GM12801 (cell line): ENCODE results near the gene TRMO.

Source experiments
- CTCF ChIP-seq: IDR thresholded peaks from one replicate; pipeline ENCODE4 v1.5.1; 2011; ENCODE audit warnings: control low read depth; ENCODE audit not compliant: insufficient read length; ENCODE audit errors: extremely low read depth

The TRMO gene

GRCh38 chr9:97895211-97895610 is 27.1 kb downstream of the TRMO start:
- TF ChIP-seq CTCF: no peak

- no peak for TF ChIP-seq CTCF
These were observed 29.9 kb downstream of the TRMO start for GRCh38 chr9:97892421-97892820.

- no peak for TF ChIP-seq CTCF
These were observed 30.6 kb downstream of the TRMO start for GRCh38 chr9:97891736-97892135.

- no peak for TF ChIP-seq CTCF
These were observed 32.1 kb downstream of the TRMO start for GRCh38 chr9:97889941-97890887.

GRCh38 chr9:97880336-97880735 is 42.0 kb downstream of the TRMO start:
- no peak for TF ChIP-seq CTCF

GRCh38 chr9:97876061-97876460 is 46.2 kb downstream of the TRMO start:
- TF ChIP-seq CTCF: no peak

GRCh38 chr9:97875111-97875510 is 47.2 kb downstream of the TRMO start:
- no peak for TF ChIP-seq CTCF
